ENCODE results near the gene TMC4.

GRCh38 chr19:54158812-54159351 is 14.1 kb downstream of the TMC4 start:
- TF ChIP-seq POLR2A (IDR thresholded peaks at IDR 0.05) (no peak), CTCF (IDR thresholded peaks at IDR 0.05) (no peak)

Data from testis (tissue), 2 donors.